Measurements from ENCODE around the gene DLGAP4. TPM values are rescaled to one million over a fixed set of nuclear protein-coding genes. Genes with fewer than 3 reads are reported as not detected.

The DLGAP4 gene
- total and polyA plus RNA-seq, 2 of the 13 experiments (the other 11 are each of a cell fraction or from before 2014, with no cell fraction given) = 15.2 to 26.7 TPM

GRCh38 chr20:36439040-36439730, 133.0 kb downstream of the DLGAP4 start (continued):
- no peak for TF ChIP-seq ZNF12 (CRISPR knock-in tag; IDR thresholded peaks at IDR 0.05)
- no peak for TF ChIP-seq TAF15 (IDR thresholded peaks at IDR 0.05; ENCODE audit: low read depth, low read length, poor library complexity, severe bottlenecking)
- TF ChIP-seq SP2 (CRISPR knock-in tag; IDR thresholded peaks at IDR 0.05) = no peak
- 0 out of 2 replicates have a peak, but pooled peaks have one; percentile 40 for TF ChIP-seq THRA (CRISPR knock-in tag; IDR thresholded peaks at IDR 0.05; ENCODE audit: borderline replicate concordance)
- no peak for TF ChIP-seq ZNF205 (CRISPR knock-in tag; IDR thresholded peaks at IDR 0.05)
- no peak for TF ChIP-seq ZNF615 (CRISPR knock-in tag; IDR thresholded peaks at IDR 0.05; ENCODE audit: borderline replicate concordance)
- no peak for TF ChIP-seq ZNF503 (CRISPR knock-in tag; IDR thresholded peaks at IDR 0.05)
- no peak for TF ChIP-seq ATF7-NPFF (CRISPR knock-in tag; IDR thresholded peaks at IDR 0.05; ENCODE audit: low read depth)
- no peak for TF ChIP-seq TCF7L2 (IDR thresholded peaks at IDR 0.05; ENCODE audit: low read depth, low read length)
- TF ChIP-seq FOXA1 (IDR thresholded peaks at IDR 0.05) = no peak
- no peak for TF ChIP-seq FOXA1 (CRISPR knock-in tag; IDR thresholded peaks at IDR 0.05)
- TF ChIP-seq TEAD3 (CRISPR knock-in tag; optimal IDR thresholded peaks at IDR 0.05; ENCODE audit: borderline replicate concordance) = peak; percentile 67
- TF ChIP-seq ZNF414 (CRISPR knock-in tag; IDR thresholded peaks at IDR 0.05) = no peak
- TF ChIP-seq HCFC1 (IDR thresholded peaks at IDR 0.05; ENCODE audit: low read depth, low read length) = peak; percentile 34; the same call in 1 of the 2 replicates
- TF ChIP-seq ZNF569 (CRISPR knock-in tag; IDR thresholded peaks at IDR 0.05; ENCODE audit: borderline replicate concordance) = no peak
- TF ChIP-seq NR1H2 (CRISPR knock-in tag; IDR thresholded peaks at IDR 0.05; ENCODE audit: borderline replicate concordance, low read depth) = no peak
- no peak for TF ChIP-seq ZBTB39 (CRISPR knock-in tag; IDR thresholded peaks at IDR 0.05)
- TF ChIP-seq FOXC1 (CRISPR knock-in tag; IDR thresholded peaks at IDR 0.05; ENCODE audit: borderline replicate concordance) = no peak; the same call in 1 of the 2 replicates

Data from HepG2 (cell line).